Measurements from ENCODE around the gene CAMK2G. TPM values are rescaled to one million over a fixed set of nuclear protein-coding genes. Genes with fewer than 3 reads are reported as not detected.

CAMK2G gene
- total and polyA plus RNA-seq, 4 donors = 6.8 to 18.3 (median 9.9) TPM

- no peak for DNase-seq (ENCODE audit: low spot score)
- H3K4me1 ChIP-seq (ENCODE audit: control insufficient read depth in 4 of 4, insufficient read depth in 4 of 4, low read length in 3 of 4) = peaks cover 2 to 26% (median 14%) of the 10 kb centered on the region in 4 donors
- H3K4me3 ChIP-seq (ENCODE audit: low read depth in 1 of 3, low read length in 3 of 3) = no peak overlapping the region
- no peaks in the 10 kb centered on the region for H3K36me3 ChIP-seq (ENCODE audit: control insufficient read depth in 4 of 4, insufficient read depth in 3 of 4, low read depth in 1 of 4, low read length in 3 of 4)
- H3K27ac ChIP-seq (ENCODE audit: low read depth in 1 of 2, low read length in 2 of 2) = peak overlapping the region in 1 of 2 donors; percentile 36
- H3K27me3 ChIP-seq (ENCODE audit: control insufficient read depth in 4 of 4, insufficient read depth in 4 of 4, low read length in 3 of 4) = no peaks in the 10 kb centered on the region
- WGBS = 75% methylated on average over 4 of the region's 4 CpGs
- H3K9ac ChIP-seq (ENCODE audit: low read depth in 1 of 2, low read length in 2 of 2) = no peak overlapping the region
- no peaks in the 10 kb centered on the region for H3K9me3 ChIP-seq (ENCODE audit: control insufficient read depth in 4 of 4, low read length in 3 of 4)
- TF ChIP-seq EGR1 (IDR thresholded peaks at IDR 0.05; ENCODE audit: low read depth in 2 of 2) (no peak), GABPA (IDR thresholded peaks at IDR 0.05 in 1 of 2, conservative IDR thresholded peaks at IDR 0.05 in 1 of 2) (no peak), ZBTB33 (IDR thresholded peaks at IDR 0.05) (no peak), MAX (IDR thresholded peaks at IDR 0.05) (no peak), HNF4A (conservative IDR thresholded peaks at IDR 0.05) (no peak), JUND (IDR thresholded peaks at IDR 0.05) (no peak), SP1 (IDR thresholded peaks at IDR 0.05) (no peak), YY1 (IDR thresholded peaks at IDR 0.05) (no peak), ATF3 (IDR thresholded peaks at IDR 0.05) (no peak), TAF1 (conservative IDR thresholded peaks at IDR 0.05) (no peak), RXRA (IDR thresholded peaks at IDR 0.05) (no peak), CTCF (IDR thresholded peaks at IDR 0.05; ENCODE audit: low read depth, low read length, missing input control) (no peak), NR2F2 (IDR thresholded peaks at IDR 0.05) (no peak), RAD21 (IDR thresholded peaks at IDR 0.05) (no peak), FOXA2 (IDR thresholded peaks at IDR 0.05) (no peak), FOXA1 (IDR thresholded peaks at IDR 0.05) (no peak), HNF4G (IDR thresholded peaks at IDR 0.05) (no peak), REST (IDR thresholded peaks at IDR 0.05) (no peak)
These were observed 31.1 kb upstream of the CAMK2G start for GRCh38 chr10:73905256-73906020.
